H9 (cell line): ENCODE measurements around the gene CCDC88C. TPM values are rescaled to one million over a fixed set of nuclear protein-coding genes. Genes with fewer than 3 reads are reported as not detected.
A peak's percentile ranks its signal among the peaks of the same experiment; 100 is the strongest.

Experiments
- DNase-seq: peaks from one replicate; pipeline ENCODE4 v3.0.0-alpha.2; 2017
- H2AFZ ChIP-seq: one replicate; pipeline ENCODE4 v1.6.1; 2013; ENCODE audit warnings: mild to moderate bottlenecking, low read length, control low read depth, moderate library complexity
- H2AK5ac ChIP-seq: 2 replicates; pipeline ENCODE4 v1.6.1; 2013; ENCODE audit warnings: low read length, control low read depth, mixed read lengths; ENCODE audit not compliant: insufficient read length
- H2BK120ac ChIP-seq: one replicate; pipeline ENCODE4 v1.6.1; 2013; ENCODE audit warnings: low read depth, mild to moderate bottlenecking, low read length, control low read depth, inconsistent platforms; ENCODE audit not compliant: poor library complexity, severe bottlenecking
- H2BK12ac ChIP-seq: 2 replicates; pipeline ENCODE4 v1.6.1; 2013; ENCODE audit warnings: low read length, control low read depth, mixed read lengths, low read depth; ENCODE audit not compliant: insufficient read length
- H2BK15ac ChIP-seq: 2 replicates; pipeline ENCODE4 v1.6.1; 2013; ENCODE audit warnings: low read depth, low read length, control low read depth
- H2BK20ac ChIP-seq: one replicate; pipeline ENCODE4 v1.6.1; 2013; ENCODE audit warnings: low read depth, mild to moderate bottlenecking, low read length, control low read depth, inconsistent platforms; ENCODE audit not compliant: poor library complexity, severe bottlenecking
- H2BK5ac ChIP-seq: 2 replicates; pipeline ENCODE4 v1.6.1; 2013; ENCODE audit warnings: low read length, control low read depth, mixed read lengths; ENCODE audit not compliant: insufficient read length
- H3K14ac ChIP-seq: 2 replicates; pipeline ENCODE4 v1.6.1; 2013; ENCODE audit warnings: low read length, control low read depth; ENCODE audit not compliant: insufficient read depth
- H3K18ac ChIP-seq: 2 replicates; pipeline ENCODE4 v1.6.1; 2013; ENCODE audit warnings: low read depth, mild to moderate bottlenecking, mixed read lengths, low read length, control low read depth; ENCODE audit not compliant: insufficient read length
- H3K23ac ChIP-seq: 2 replicates; pipeline ENCODE4 v1.6.1; 2013; ENCODE audit warnings: low read length, control low read depth, mixed read lengths, low read depth; ENCODE audit not compliant: insufficient read length
- H3K23me2 ChIP-seq: 2 replicates; pipeline ENCODE4 v1.6.1; 2013; ENCODE audit warnings: low read depth, mild to moderate bottlenecking, mixed read lengths, low read length, control low read depth; ENCODE audit not compliant: insufficient read length, poor library complexity, severe bottlenecking
- H3K27ac ChIP-seq: 2 replicates; pipeline ENCODE4 v1.5.1; 2013; ENCODE audit warnings: low read length, control low read depth, mixed read lengths, low read depth; ENCODE audit not compliant: insufficient read length
- H3K27me3 ChIP-seq: 2 replicates; pipeline ENCODE4 v1.6.1; 2013; ENCODE audit warnings: low read length, control low read depth, inconsistent platforms; ENCODE audit not compliant: insufficient read depth
- H3K4ac ChIP-seq: 2 replicates; pipeline ENCODE4 v1.6.1; 2013; ENCODE audit warnings: low read depth, mild to moderate bottlenecking, control low read depth, inconsistent platforms, low read length, moderate library complexity
- H3K4me1 ChIP-seq: 2 replicates; pipeline ENCODE4 v1.6.1; 2013; ENCODE audit warnings: low read length, control low read depth, inconsistent platforms; ENCODE audit not compliant: insufficient read depth
- H3K4me2 ChIP-seq: 2 replicates; pipeline ENCODE4 v1.6.1; 2013; ENCODE audit warnings: low read length, control low read depth, mixed read lengths; ENCODE audit not compliant: insufficient read length, insufficient read depth
- H3K56ac ChIP-seq: 2 replicates; pipeline ENCODE4 v1.6.1; 2013; ENCODE audit warnings: low read depth, mild to moderate bottlenecking, mixed read lengths, low read length, control low read depth; ENCODE audit not compliant: insufficient read length
- H3K79me1 ChIP-seq: 2 replicates; pipeline ENCODE4 v1.6.1; 2013; ENCODE audit warnings: low read depth, mild to moderate bottlenecking, moderate library complexity, low read length, control low read depth, inconsistent platforms; ENCODE audit not compliant: insufficient read depth, poor library complexity, severe bottlenecking
- H3K79me2 ChIP-seq: 2 replicates; pipeline ENCODE4 v1.6.1; 2013; ENCODE audit warnings: low read length, control low read depth, inconsistent platforms; ENCODE audit not compliant: insufficient read depth
- H3K9ac ChIP-seq: 2 replicates; pipeline ENCODE4 v1.6.1; 2013; ENCODE audit warnings: low read length, control low read depth, mixed read lengths; ENCODE audit not compliant: insufficient read length; ENCODE audit errors: extremely low read depth
- H3K9me3 ChIP-seq: one replicate; pipeline ENCODE4 v1.6.1; 2013; ENCODE audit warnings: low read depth, low read length, inconsistent platforms; ENCODE audit not compliant: control insufficient read depth
- H3T11ph ChIP-seq: one replicate; pipeline ENCODE4 v1.6.1; 2013; ENCODE audit warnings: mild to moderate bottlenecking, low read length, control low read depth, inconsistent platforms
- H4K20me1 ChIP-seq: one replicate; pipeline ENCODE4 v1.6.1; 2013; ENCODE audit not compliant: control insufficient read depth, insufficient read length, insufficient read depth
- H4K5ac ChIP-seq: 2 replicates; pipeline ENCODE4 v1.6.1; 2013; ENCODE audit warnings: low read depth, mild to moderate bottlenecking, mixed read lengths, low read length, control low read depth; ENCODE audit not compliant: insufficient read length
- H4K8ac ChIP-seq: replicated peaks from 2 replicates; pipeline ENCODE4 v1.6.1; 2013; ENCODE audit warnings: low read length, control low read depth, mixed read lengths, low read depth; ENCODE audit not compliant: insufficient read length
- H4K91ac ChIP-seq: 2 replicates; pipeline ENCODE4 v1.6.1; 2013; ENCODE audit warnings: low read depth, mild to moderate bottlenecking, moderate library complexity, mixed read lengths, low read length, control low read depth; ENCODE audit not compliant: insufficient read length
- H3K27ac Mint-ChIP-seq, 3 experiments: 2 replicates in 2 of 3; 3 replicates in 1 of 3; pipeline ENCODE4 v1.8.0; 2020 to 2021; ENCODE audit warnings: mixed read lengths in 3 of 3, mild to moderate bottlenecking in 1 of 3, moderate library complexity in 1 of 3
- H3K27me3 Mint-ChIP-seq: 2 replicates; pipeline ENCODE4 v1.8.0; 2021; ENCODE audit warnings: low read depth, mild to moderate bottlenecking, moderate library complexity, mixed read lengths
- H3K36me3 Mint-ChIP-seq, 3 experiments: 2 replicates in 2 of 3; 3 replicates in 1 of 3; pipeline ENCODE4 v1.8.0; 2020 to 2021; ENCODE audit warnings: low read depth in 3 of 3, mixed read lengths in 3 of 3; ENCODE audit not compliant: insufficient read depth in 1 of 3
- H3K4me1 Mint-ChIP-seq, 2 experiments: 2 replicates each; pipeline ENCODE4 v1.8.0; 2020; ENCODE audit warnings: mixed read lengths in 2 of 2
- H3K4me3 Mint-ChIP-seq, 2 experiments: 2 replicates in 1 of 2; 3 replicates in 1 of 2; pipeline ENCODE4 v1.8.0; 2020 to 2021; ENCODE audit warnings: mild to moderate bottlenecking in 2 of 2, mixed read lengths in 2 of 2, moderate library complexity in 1 of 2
- H3K9me3 Mint-ChIP-seq, 2 experiments: 2 replicates in 1 of 2; 3 replicates in 1 of 2; pipeline ENCODE4 v1.8.0; 2020; ENCODE audit warnings: mild to moderate bottlenecking in 2 of 2, mixed read lengths in 2 of 2, moderate library complexity in 1 of 2
- CTCF ChIP-seq: fragments of 200-600 bp; sonication (generic); conservative IDR thresholded peaks from 3 replicates; pipeline ENCODE4 v1.8.0; 2021; ENCODE audit warnings: antibody characterized with exemption, mild to moderate bottlenecking
- WGBS: extraction: QIAGEN DNeasy Blood & Tissue Kit; methylation state at CpG from one replicate; pipeline ENCODE4 v1.1.7; 2013; ENCODE audit warnings: missing lambda C conversion rate, low lambda C conversion rate, mixed read lengths; ENCODE audit not compliant: insufficient read length; ENCODE audit errors: extremely low coverage; 5-methylcytosine and 5-hydroxymethylcytosine counted together
- total RNA-seq: library from RNA; stranded (reverse); gene quantifications from 2 replicates; pipeline ENCODE4 v1.2.1, GENCODE V29; 2021

CCDC88C gene
- total RNA-seq, 1 experiment from 2014 or later = 52.4 TPM

- H2AK5ac ChIP-seq = no peak overlapping the region
These were observed 30.3 kb downstream of the CCDC88C start for GRCh38 chr14:91387169-91387835.

More at GRCh38 chr14:91387169-91387835, 30.3 kb downstream of the CCDC88C start:
- peaks cover 17% of the 10 kb centered on the region for H3K4me1 ChIP-seq
- H4K8ac ChIP-seq = no peak overlapping the region
- no peak overlapping the region for H4K91ac ChIP-seq
- no peaks in the 10 kb centered on the region for H3K27me3 Mint-ChIP-seq
- H2BK5ac ChIP-seq = no peak overlapping the region
- no peaks in the 10 kb centered on the region for H4K20me1 ChIP-seq
- peak overlapping the region in 1 of 3 experiments; percentile 80; a peak in 3 of 7 replicates for H3K27ac Mint-ChIP-seq
- no CpG with 5 or more reads among the region's 19 CpGs for WGBS
- H2BK20ac ChIP-seq = no peak overlapping the region
- H2AFZ ChIP-seq = no peak overlapping the region
- no peak overlapping the region for H3K56ac ChIP-seq
- H3K4me1 Mint-ChIP-seq = peaks cover 56 to 58% of the 10 kb centered on the region in 2 experiments
- no peak for TF ChIP-seq CTCF
- no peak overlapping the region for H3K4me3 Mint-ChIP-seq
- no peak overlapping the region for H3K14ac ChIP-seq
- no peak overlapping the region for H3K9ac ChIP-seq
- no peak overlapping the region for H2BK15ac ChIP-seq
- H3K23me2 ChIP-seq = no peaks in the 10 kb centered on the region
- H3K18ac ChIP-seq = no peak overlapping the region
- peaks cover 28% of the 10 kb centered on the region; the same call in 1 of the 2 replicates for H3K79me2 ChIP-seq
- H3K79me1 ChIP-seq = peaks cover 14% of the 10 kb centered on the region
- H2BK120ac ChIP-seq = no peak overlapping the region
- H3K36me3 Mint-ChIP-seq = peaks cover 0 to 3% (median 0%) of the 10 kb centered on the region in 3 experiments; a peak in 5 of 7 replicates
- no peak overlapping the region for H4K5ac ChIP-seq
- H3K27me3 ChIP-seq = no peaks in the 10 kb centered on the region
- no peaks in the 10 kb centered on the region; a peak in 2 of 5 replicates for H3K9me3 Mint-ChIP-seq
- no peak overlapping the region for H3K27ac ChIP-seq
- no peak overlapping the region for H3K4me2 ChIP-seq
- H3K23ac ChIP-seq = no peak overlapping the region
- H3K9me3 ChIP-seq = no peaks in the 10 kb centered on the region
- H2BK12ac ChIP-seq = no peak overlapping the region
- DNase-seq = no peak
- H3K4ac ChIP-seq = no peak overlapping the region
- no peak overlapping the region for H3T11ph ChIP-seq
